ENCODE data around the gene CARD11.

DNA sequence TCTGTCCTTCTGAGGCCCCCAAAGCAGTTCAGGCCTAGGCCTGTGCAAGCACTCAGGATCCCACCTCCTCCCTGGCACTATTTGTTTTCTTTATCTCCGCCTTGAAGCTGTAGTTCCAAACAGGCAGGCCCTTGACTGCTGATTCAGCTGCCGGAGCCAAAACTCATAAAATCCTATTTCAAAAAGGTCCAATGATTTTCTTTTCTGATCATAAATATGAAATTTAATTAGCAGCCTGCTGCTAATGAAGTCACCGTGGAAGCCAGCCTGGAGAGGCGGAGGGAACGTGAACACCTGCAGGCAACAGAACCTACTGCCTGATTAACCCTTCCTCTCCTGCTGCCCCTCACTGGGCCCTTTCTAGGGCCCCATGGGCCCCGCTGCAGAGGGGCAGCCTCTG is 60.1 kb downstream of the CARD11 start:
- TF ChIP-seq, protein P1, sequence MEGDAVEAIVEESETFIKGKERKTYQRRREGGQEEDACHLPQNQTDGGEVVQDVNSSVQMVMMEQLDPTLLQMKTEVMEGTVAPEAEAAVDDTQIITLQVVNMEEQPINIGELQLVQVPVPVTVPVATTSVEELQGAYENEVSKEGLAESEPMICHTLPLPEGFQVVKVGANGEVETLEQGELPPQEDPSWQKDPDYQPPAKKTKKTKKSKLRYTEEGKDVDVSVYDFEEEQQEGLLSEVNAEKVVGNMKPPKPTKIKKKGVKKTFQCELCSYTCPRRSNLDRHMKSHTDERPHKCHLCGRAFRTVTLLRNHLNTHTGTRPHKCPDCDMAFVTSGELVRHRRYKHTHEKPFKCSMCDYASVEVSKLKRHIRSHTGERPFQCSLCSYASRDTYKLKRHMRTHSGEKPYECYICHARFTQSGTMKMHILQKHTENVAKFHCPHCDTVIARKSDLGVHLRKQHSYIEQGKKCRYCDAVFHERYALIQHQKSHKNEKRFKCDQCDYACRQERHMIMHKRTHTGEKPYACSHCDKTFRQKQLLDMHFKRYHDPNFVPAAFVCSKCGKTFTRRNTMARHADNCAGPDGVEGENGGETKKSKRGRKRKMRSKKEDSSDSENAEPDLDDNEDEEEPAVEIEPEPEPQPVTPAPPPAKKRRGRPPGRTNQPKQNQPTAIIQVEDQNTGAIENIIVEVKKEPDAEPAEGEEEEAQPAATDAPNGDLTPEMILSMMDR (IDR thresholded peaks at IDR 0.05): no peak
- no peak for TF ChIP-seq POLR2AphosphoS5 (IDR thresholded peaks at IDR 0.05)
